Stomach (tissue), 9 donors: ENCODE measurements around the gene KLHL18. TPM values are rescaled to one million over a fixed set of nuclear protein-coding genes. Genes with fewer than 3 reads are reported as not detected.
"Not testable (repeated sequence)": the region's sequence is repeated elsewhere in the genome, so short reads cannot be mapped to it uniquely, and the experiment has no call there.

Experiments
- DNase-seq, 2 donors: peaks; one replicate each; pipeline versions ENCODE4 v3.0.0 to v3.0.0-alpha.2; 2013 to 2019
- H3K27ac ChIP-seq, 5 donors: fragments of 200-600 bp in 4 of 5; sonication (generic) in 4 of 5; one replicate each; pipeline ENCODE4 v1.5.1; 2013 to 2019; ENCODE audit warnings: mild to moderate bottlenecking in 1 of 5, moderate library complexity in 1 of 5
- H3K27me3 ChIP-seq, 3 donors: fragments of 200-600 bp; sonication (generic); one replicate each; pipeline ENCODE4 v1.5.1; 2017 to 2019; ENCODE audit warnings: mixed run types in 1 of 3
- H3K36me3 ChIP-seq, 4 donors: fragments of 200-600 bp; sonication (generic); 1 replicate in 3 of 4; 2 replicates in 1 of 4; pipeline ENCODE4 v1.5.1; 2016 to 2019
- H3K4me1 ChIP-seq, 4 donors: fragments of 200-600 bp; sonication (generic); one replicate each; pipeline ENCODE4 v1.5.1; 2016 to 2019
- H3K4me3 ChIP-seq, 4 donors: fragments of 200-600 bp; sonication (generic) in 3 of 4; one replicate each; pipeline ENCODE4 v1.5.1; 2016 to 2019; ENCODE audit warnings: mild to moderate bottlenecking in 1 of 4
- H3K9me3 ChIP-seq, 4 donors: fragments of 200-600 bp; sonication (generic); one replicate each; pipeline ENCODE4 v1.5.1; 2016 to 2019
- CTCF ChIP-seq, 7 experiments: fragments of 450-650 bp in 4 of 7; fragments of 200-600 bp in 3 of 7; sonication (generic) in 3 of 7; IDR thresholded peaks; one replicate each; pipeline ENCODE4 v1.5.1; 2016 to 2019; ENCODE audit warnings: antibody characterized with exemption in 7 of 7, control low read depth in 2 of 7, mild to moderate bottlenecking in 1 of 7
- EP300 ChIP-seq: sonication (generic); formaldehyde crosslinking; IDR thresholded peaks from one replicate; pipeline ENCODE4 v1.6.1; 2017; ENCODE audit warnings: antibody characterized with exemption
- POLR2A ChIP-seq, 4 donors: fragments of 450-650 bp; IDR thresholded peaks; one replicate each; pipeline ENCODE4 v1.6.1; 2016; ENCODE audit warnings: antibody characterized with exemption in 4 of 4, control low read depth in 2 of 4, mild to moderate bottlenecking in 1 of 4, moderate library complexity in 1 of 4
- POLR2AphosphoS5 ChIP-seq, 3 donors: sonication (generic); formaldehyde crosslinking; IDR thresholded peaks; one replicate each; pipeline ENCODE4 v1.6.1; 2016; ENCODE audit warnings: antibody characterized with exemption in 3 of 3
- WGBS, 5 donors: extraction: QIAGEN DNeasy Blood & Tissue Kit in 3 of 5; methylation state at CpG; one replicate each; pipeline versions ENCODE4 v1.1.5 to v1.1.7; 2013 to 2018; 5-methylcytosine and 5-hydroxymethylcytosine counted together
- intact Hi-C: fragments of 100-400 bp; cut with DNase I; formaldehyde crosslinking; loops from one replicate; pipeline ENCODE4 v1.15.1; 2023; ENCODE audit warnings: low total_unique reads
- polyA plus RNA-seq, 3 donors: library from polyadenylated mRNA; stranded (reverse); fragments of 200-250 nt; gene quantifications; one replicate each; pipeline ENCODE4 v1.2.3, GENCODE V29; 2013
- total RNA-seq, 5 donors: library from RNA; depleted of rRNA; stranded (reverse); fragments of >200 nt; gene quantifications; one replicate each; pipeline versions ENCODE4 v1.1.0 to v1.2.3, GENCODE V29; 2014 to 2016
- donor health status: healthy with polysubstance abuse.
- donor health status: Bipolar disorder and iron deficiency.
- donor health status: healthy.

KLHL18 gene
- total and polyA plus RNA-seq, 8 donors = 7.6 to 29.8 (median 17.6) TPM

DNA sequence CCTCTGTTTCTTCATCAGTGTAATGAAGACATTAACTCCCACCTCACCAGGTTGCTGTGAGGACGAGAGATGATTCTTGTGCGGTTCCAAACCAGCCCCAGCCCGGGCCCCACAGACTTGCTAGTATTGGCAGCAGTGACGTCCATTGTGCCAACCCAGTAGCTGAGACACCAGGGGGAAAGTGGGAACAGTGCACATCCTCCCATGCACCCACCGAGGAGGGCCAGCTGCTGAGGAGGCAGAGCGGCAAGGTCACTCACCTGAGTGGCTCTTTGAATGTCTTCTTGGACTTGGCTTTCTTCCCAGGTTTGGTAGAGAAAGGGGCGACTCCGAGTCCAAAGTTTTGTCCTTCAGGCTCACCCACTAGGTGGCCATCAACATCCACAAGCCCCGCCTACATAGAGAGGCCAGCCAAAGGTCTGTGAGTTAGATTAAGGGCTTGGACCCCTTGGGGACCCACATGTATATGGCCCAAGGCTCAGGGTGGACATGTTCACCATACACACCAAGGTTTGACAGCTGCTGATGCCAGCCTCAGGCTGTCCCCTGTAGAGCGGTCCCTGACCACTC is 38.1 kb upstream of the KLHL18 start:
- WGBS, 5 donors = 88 to 92% (median 90%) methylated on average over 10 of the region's 10 CpGs
- DNase-seq = no peak
- Histone ChIP-seq H3K4me1 (no peaks in the 10 kb centered on the region), H3K27me3 (no peaks in the 10 kb centered on the region), H3K36me3 (no peaks in the 10 kb centered on the region), H3K9me3 (no peaks in the 10 kb centered on the region), H3K4me3 (no peak overlapping the region), H3K27ac (no peak overlapping the region)
- intact Hi-C loops = no loop called here
- TF ChIP-seq CTCF (IDR thresholded peaks at IDR 0.05) = no peak
- TF ChIP-seq POLR2AphosphoS5 (IDR thresholded peaks at IDR 0.05) = no peak
- TF ChIP-seq POLR2A (IDR thresholded peaks at IDR 0.05) = no peak
- no peak for TF ChIP-seq EP300

DNA sequence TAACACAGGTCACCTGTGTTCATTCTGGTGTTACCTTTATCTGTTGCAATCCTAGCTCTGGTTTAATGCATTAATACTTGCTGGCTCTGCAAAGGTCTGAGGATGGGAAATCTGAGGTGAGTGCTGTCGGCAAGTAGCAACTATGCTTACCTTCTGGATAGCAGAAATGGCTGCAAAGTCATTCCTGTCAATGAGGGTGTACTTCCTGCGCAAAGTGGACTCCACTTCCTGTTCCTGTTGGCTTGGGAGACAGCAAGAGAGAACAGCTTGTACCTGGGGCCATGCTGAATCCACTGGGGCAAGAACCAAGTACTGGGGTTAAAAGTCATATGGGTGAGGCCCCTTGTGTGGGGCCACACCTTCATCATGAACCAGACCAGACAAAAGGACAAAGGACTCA is 37.5 kb upstream of the KLHL18 start:
- DNase-seq = no peak
- no peak for TF ChIP-seq POLR2A (IDR thresholded peaks at IDR 0.05)
- Histone ChIP-seq H3K4me1 (no peaks in the 10 kb centered on the region), H3K27me3 (no peaks in the 10 kb centered on the region), H3K9me3 (no peaks in the 10 kb centered on the region), H3K27ac (no peak overlapping the region), H3K36me3 (no peaks in the 10 kb centered on the region), H3K4me3 (no peak overlapping the region)
- intact Hi-C loops = no loop called here
- 86 to 98% (median 94%) methylated on average over 2 of the region's 2 CpGs for WGBS, 5 donors

DNA sequence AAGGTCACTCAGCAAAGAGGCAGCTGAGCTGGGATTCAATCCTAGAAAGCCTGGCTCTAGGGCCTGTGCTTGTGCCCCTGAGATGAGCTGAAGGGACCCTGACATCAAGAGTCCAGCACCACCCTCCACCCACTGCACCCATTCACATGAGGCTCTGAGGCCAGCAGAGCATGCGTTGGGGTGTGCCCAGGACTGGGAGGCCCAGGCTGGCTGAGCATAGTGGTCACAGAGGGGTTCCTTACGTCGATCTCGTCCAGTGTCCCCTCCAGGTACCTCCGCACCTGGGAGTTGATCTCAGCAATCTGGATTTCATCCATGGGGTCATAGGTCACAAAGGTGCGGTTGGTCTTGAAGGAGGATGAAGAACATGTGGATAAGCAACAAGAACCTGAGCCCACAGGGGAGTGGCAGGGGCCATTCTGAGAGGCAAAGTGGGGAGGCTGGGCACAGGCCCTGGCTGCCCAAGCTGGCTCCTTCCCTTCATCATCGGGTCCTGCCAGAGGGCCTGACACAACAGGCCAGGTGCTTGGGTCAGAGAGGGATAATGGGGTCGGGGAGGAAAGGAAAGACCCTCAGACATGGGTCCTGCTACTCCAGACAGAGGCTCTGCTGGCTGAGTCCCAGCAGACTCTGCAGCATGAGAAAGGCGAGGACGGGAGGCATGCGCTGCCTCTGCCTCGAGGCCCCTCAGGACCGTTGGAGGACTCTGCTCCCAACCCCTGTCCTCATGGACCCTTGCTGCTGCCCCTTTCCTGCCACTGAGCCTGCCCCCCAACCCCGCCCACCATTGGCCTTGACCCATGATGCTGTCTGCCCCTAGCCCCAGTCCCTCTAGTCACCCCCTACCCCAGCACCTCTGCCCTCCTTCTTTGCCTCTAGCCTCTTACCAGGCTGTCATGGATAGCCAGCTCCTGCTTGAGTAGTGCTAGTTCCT is 35.3 kb upstream of the KLHL18 start:
- intact Hi-C loops = no loop called here
- no peaks in the 10 kb centered on the region for H3K9me3 ChIP-seq
- DNase-seq = no peak

GRCh38 chr3:47250309-47251060 is 32.3 kb upstream of the KLHL18 start:
- TF ChIP-seq POLR2AphosphoS5 (IDR thresholded peaks at IDR 0.05) (no peak), EP300 (no peak), CTCF (IDR thresholded peaks at IDR 0.05) (peak in 3 of 7 experiments; percentile 6 to 24 (median 13))
- intact Hi-C loops = no loop called here
- peak; percentile 44 to 49 for DNase-seq
- H3K4me1 ChIP-seq = no peaks in the 10 kb centered on the region
- no peaks in the 10 kb centered on the region for H3K27me3 ChIP-seq
- no peaks in the 10 kb centered on the region for H3K9me3 ChIP-seq
- no peaks in the 10 kb centered on the region for H3K36me3 ChIP-seq
- no peak overlapping the region for H3K27ac ChIP-seq
- no peak overlapping the region for H3K4me3 ChIP-seq
- WGBS, 5 donors = 67 to 78% (median 71%) methylated on average over 7 of the region's 7 CpGs

More for the DNA sequence above, 35.3 kb upstream of the KLHL18 start:
- Histone ChIP-seq H3K36me3 (no peaks in the 10 kb centered on the region), H3K27me3 (no peaks in the 10 kb centered on the region), H3K4me1 (no peaks in the 10 kb centered on the region), H3K4me3 (no peak overlapping the region), H3K27ac (no peak overlapping the region)
- TF ChIP-seq POLR2A (IDR thresholded peaks at IDR 0.05) = no peak
- no peak for TF ChIP-seq CTCF (IDR thresholded peaks at IDR 0.05)
- TF ChIP-seq EP300 = no peak
- no peak for TF ChIP-seq POLR2AphosphoS5 (IDR thresholded peaks at IDR 0.05)
- 84 to 91% (median 90%) methylated on average over 10 to 14 of the region's 14 CpGs for WGBS, 5 donors

- H3K36me3 ChIP-seq, H3K4me3 ChIP-seq, DNase-seq, H3K4me1 ChIP-seq, H3K27me3 ChIP-seq, H3K27ac ChIP-seq, intact Hi-C loops, H3K9me3 ChIP-seq: not testable (repeated sequence)
- 59 to 76% (median 62%) methylated on average over 3 of the region's 3 CpGs for WGBS, 5 donors
Observed at GRCh38 chr3:47251085-47251484, 31.7 kb upstream of the KLHL18 start.
